ENCODE data around the gene TMEM169. TPM values are rescaled to one million over a fixed set of nuclear protein-coding genes. Genes with fewer than 3 reads are reported as not detected.
A peak's percentile ranks its signal among the peaks of the same experiment; 100 is the strongest.

Gene TMEM169
- total and polyA plus RNA-seq, 2 of the 13 experiments (the other 11 are each of a cell fraction or from before 2014, with no cell fraction given) = 1.5 to 4.5 TPM

GRCh38 chr2:216081487-216082116 lies at the start of gene TMEM169, which contains the start of gene PECR (continued):
- TF ChIP-seq ZNF383 (CRISPR knock-in tag; IDR thresholded peaks at IDR 0.05; ENCODE audit: borderline replicate concordance) (no peak), HNF4G (IDR thresholded peaks at IDR 0.05; ENCODE audit: borderline replicate concordance, low read depth, low read length) (no peak), HNF4G (CRISPR knock-in tag; IDR thresholded peaks at IDR 0.05; ENCODE audit: borderline replicate concordance, low read depth) (peak; percentile 65; the same call in 1 of the 2 replicates), ZBTB39 (CRISPR knock-in tag; IDR thresholded peaks at IDR 0.05) (peak; percentile 92; the same call in 1 of the 2 replicates), ELF3 (CRISPR knock-in tag; IDR thresholded peaks at IDR 0.05) (peak; percentile 82), TCF7L2 (IDR thresholded peaks at IDR 0.05; ENCODE audit: low read depth, low read length) (no peak), SP2 (CRISPR knock-in tag; IDR thresholded peaks at IDR 0.05) (peak; percentile 67), HOXA9 (CRISPR knock-in tag; IDR thresholded peaks at IDR 0.05; ENCODE audit: borderline replicate concordance) (peak; percentile 93), ZNF225 (CRISPR knock-in tag; IDR thresholded peaks at IDR 0.05) (peak; percentile 99), GTF2F1 (IDR thresholded peaks at IDR 0.05; ENCODE audit: low read length) (no peak), ZNF331 (CRISPR knock-in tag; IDR thresholded peaks at IDR 0.05) (peak; percentile 90), ZEB1 (IDR thresholded peaks at IDR 0.05; ENCODE audit: insufficient replicate concordance, low read depth) (peak; percentile 36), ZNF24 (IDR thresholded peaks at IDR 0.05) (no peak), ZNF230 (CRISPR knock-in tag; IDR thresholded peaks at IDR 0.05) (peak; percentile 83), SP5 (CRISPR knock-in tag; IDR thresholded peaks at IDR 0.05; ENCODE audit: borderline replicate concordance, low read depth) (peak; percentile 87), KDM4B (CRISPR knock-in tag; IDR thresholded peaks at IDR 0.05) (no peak; the same call in none of the 2 replicates), PITX1 (CRISPR knock-in tag; IDR thresholded peaks at IDR 0.05) (peak; percentile 90), PHB2 (IDR thresholded peaks at IDR 0.05; ENCODE audit: partially characterized antibody) (no peak)
- TF ChIP-seq, protein P1, sequence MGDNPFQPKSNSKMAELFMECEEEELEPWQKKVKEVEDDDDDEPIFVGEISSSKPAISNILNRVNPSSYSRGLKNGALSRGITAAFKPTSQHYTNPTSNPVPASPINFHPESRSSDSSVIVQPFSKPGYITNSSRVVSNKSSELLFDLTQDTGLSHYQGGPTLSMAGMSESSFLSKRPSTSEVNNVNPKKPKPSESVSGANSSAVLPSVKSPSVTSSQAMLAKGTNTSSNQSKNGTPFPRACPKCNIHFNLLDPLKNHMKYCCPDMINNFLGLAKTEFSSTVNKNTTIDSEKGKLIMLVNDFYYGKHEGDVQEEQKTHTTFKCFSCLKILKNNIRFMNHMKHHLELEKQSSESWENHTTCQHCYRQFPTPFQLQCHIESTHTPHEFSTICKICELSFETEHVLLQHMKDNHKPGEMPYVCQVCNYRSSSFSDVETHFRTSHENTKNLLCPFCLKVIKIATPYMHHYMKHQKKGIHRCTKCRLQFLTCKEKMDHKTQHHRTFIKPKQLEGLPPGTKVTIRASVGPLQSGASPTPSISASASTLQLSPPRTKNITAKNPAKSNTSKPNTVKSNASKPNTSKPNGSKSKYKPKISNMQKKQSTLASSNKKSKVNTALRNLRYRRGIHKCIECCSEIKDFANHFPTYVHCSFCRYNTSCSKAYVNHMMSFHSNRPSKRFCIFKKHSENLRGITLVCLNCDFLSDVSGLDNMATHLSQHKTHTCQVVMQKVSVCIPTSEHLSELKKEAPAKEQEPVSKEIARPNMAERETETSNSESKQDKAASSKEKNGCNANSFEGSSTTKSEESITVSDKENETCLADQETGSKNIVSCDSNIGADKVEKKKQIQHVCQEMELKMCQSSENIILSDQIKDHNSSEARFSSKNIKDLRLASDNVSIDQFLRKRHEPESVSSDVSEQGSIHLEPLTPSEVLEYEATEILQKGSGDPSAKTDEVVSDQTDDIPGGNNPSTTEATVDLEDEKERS (CRISPR knock-in tag; IDR thresholded peaks at IDR 0.05) = peak; percentile 96; the same call in 1 of the 2 replicates
- TF ChIP-seq, protein P2, sequence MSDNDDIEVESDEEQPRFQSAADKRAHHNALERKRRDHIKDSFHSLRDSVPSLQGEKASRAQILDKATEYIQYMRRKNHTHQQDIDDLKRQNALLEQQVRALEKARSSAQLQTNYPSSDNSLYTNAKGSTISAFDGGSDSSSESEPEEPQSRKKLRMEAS (IDR thresholded peaks at IDR 0.05) = peak; percentile 92
- TF ChIP-seq, protein P3, sequence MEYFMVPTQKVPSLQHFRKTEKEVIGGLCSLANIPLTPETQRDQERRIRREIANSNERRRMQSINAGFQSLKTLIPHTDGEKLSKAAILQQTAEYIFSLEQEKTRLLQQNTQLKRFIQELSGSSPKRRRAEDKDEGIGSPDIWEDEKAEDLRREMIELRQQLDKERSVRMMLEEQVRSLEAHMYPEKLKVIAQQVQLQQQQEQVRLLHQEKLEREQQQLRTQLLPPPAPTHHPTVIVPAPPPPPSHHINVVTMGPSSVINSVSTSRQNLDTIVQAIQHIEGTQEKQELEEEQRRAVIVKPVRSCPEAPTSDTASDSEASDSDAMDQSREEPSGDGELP (IDR thresholded peaks at IDR 0.05; ENCODE audit: borderline replicate concordance, low read depth) = peak; percentile 96; the same call in 1 of the 2 replicates
- TF ChIP-seq, protein P4, sequence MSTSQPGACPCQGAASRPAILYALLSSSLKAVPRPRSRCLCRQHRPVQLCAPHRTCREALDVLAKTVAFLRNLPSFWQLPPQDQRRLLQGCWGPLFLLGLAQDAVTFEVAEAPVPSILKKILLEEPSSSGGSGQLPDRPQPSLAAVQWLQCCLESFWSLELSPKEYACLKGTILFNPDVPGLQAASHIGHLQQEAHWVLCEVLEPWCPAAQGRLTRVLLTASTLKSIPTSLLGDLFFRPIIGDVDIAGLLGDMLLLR (CRISPR knock-in tag; IDR thresholded peaks at IDR 0.05) = peak; percentile 96; the same call in 1 of the 2 replicates
- TF ChIP-seq, protein P5, sequence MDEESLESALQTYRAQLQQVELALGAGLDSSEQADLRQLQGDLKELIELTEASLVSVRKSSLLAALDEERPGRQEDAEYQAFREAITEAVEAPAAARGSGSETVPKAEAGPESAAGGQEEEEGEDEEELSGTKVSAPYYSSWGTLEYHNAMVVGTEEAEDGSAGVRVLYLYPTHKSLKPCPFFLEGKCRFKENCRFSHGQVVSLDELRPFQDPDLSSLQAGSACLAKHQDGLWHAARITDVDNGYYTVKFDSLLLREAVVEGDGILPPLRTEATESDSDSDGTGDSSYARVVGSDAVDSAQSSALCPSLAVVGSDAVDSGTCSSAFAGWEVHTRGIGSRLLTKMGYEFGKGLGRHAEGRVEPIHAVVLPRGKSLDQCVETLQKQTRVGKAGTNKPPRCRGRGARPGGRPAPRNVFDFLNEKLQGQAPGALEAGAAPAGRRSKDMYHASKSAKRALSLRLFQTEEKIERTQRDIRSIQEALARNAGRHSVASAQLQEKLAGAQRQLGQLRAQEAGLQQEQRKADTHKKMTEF (CRISPR knock-in tag; IDR thresholded peaks at IDR 0.05) = peak; percentile 89; the same call in 1 of the 2 replicates
